EH (cell line): Measurements from ENCODE around the gene AQP1.

Experiments used
- DNase-seq: peaks from one replicate; pipeline ENCODE4 v3.0.0-alpha.2; 2015; ENCODE audit warnings: low read depth

The AQP1 gene

DNA sequence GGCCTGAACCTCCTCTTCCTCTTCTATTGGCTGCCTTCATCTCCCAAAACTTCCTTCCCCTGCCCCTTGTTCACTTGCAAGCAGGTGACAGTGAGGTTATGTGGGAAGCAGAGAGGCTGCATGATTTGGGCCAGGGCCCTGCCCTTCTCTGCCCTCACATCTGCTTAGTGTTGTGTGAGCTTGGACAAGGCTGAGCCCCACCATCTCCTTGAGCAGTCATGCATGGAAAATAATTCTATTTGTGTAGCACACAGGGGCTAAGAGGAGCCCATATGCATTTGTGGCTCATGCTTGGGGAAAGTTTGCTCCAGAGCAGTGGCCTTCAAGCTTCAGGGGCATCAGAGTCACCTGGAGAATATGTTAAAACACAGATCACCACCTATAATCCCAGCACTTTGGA is 26.8 kb upstream of the AQP1 start:
- no peak for DNase-seq

DNA sequence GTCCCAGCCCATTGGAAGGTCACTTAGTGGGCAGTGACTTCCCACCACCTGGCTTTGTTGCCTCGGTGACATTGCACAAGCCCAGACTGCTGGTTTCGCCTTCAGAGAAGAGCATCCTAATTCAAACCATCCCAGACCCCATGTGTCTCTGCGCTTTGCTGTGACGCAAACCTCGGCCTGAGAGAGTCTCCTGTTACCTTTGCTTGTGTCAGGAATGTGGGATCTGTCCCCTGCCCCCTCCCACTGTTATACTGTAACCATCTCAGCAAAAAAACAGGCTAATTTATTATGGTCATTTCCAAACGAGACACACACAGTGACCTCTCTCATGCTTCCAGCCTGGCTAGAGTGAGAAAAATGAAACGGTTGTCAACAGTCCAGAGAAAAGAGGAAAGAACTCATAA is 25.0 kb upstream of the AQP1 start:
- DNase-seq = peak; percentile 44

GRCh38 chr7:30887464-30887872 is 24.2 kb upstream of the AQP1 start:
- DNase-seq = no peak

GRCh38 chr7:30888747-30889146 is 22.9 kb upstream of the AQP1 start:
- DNase-seq = peak; percentile 90

- DNase-seq = no peak
These were observed 21.4 kb upstream of the AQP1 start for GRCh38 chr7:30890226-30890625.

DNA sequence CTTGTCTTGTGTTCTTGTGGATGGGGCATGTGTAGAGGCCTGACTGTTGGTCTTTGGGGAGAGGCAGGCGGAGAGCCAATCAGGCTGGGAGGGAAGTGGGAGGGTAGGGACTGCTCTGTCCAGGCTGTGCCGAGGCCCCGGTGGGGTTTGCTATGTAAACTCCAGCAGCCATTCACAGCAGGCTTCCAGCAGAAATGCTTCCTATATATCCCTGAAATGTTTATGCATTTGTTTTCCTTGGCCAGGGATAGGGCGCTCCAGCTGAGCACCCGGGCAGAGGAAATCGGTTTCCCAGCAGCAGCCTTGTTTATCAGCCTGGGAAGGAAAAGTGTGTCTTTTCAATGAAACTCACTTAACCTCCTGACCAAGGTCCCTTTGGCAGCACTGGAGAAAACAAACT is 18.3 kb upstream of the AQP1 start:
- DNase-seq = no peak

GRCh38 chr7:30894009-30894408 is 17.6 kb upstream of the AQP1 start:
- no peak for DNase-seq

DNA sequence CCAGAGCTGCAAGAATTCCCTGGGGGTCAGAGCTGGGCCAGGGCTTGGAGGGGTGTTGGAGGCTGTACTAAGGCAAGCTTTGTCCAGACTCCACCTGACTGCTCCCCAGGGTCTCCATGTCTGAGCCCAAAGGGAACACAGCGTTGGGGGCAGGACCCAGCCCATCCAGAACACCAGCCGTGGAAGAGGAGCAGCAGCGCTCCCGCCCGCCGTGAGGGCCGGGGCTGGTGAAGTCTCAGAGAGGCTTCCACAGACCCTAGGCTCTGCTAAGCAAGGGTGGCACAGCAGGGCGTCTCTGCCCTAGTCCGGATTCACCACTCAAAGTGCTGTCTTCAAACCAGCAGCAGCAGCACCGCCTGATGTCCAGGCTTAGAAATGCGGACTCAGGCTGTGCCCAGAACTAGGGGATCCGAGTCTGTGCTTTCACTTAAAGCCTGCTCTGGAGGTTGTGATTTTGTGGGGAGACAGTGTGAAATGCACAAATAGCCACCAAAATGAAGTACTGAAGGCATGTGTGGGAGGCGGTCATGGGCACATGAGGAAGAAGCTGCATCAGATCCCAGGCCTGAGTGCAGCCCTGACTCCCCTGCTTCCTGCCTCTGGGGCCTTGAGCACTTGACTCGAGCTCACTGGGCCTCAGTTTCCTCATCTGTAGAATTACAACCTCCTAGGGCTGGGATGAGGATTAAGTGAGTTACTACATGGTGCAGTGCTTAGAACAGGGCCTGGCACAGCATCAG is 16.6 kb upstream of the AQP1 start:
- DNase-seq = peak; percentile 26

GRCh38 chr7:30896036-30896435 is 15.6 kb upstream of the AQP1 start:
- no peak for DNase-seq

DNA sequence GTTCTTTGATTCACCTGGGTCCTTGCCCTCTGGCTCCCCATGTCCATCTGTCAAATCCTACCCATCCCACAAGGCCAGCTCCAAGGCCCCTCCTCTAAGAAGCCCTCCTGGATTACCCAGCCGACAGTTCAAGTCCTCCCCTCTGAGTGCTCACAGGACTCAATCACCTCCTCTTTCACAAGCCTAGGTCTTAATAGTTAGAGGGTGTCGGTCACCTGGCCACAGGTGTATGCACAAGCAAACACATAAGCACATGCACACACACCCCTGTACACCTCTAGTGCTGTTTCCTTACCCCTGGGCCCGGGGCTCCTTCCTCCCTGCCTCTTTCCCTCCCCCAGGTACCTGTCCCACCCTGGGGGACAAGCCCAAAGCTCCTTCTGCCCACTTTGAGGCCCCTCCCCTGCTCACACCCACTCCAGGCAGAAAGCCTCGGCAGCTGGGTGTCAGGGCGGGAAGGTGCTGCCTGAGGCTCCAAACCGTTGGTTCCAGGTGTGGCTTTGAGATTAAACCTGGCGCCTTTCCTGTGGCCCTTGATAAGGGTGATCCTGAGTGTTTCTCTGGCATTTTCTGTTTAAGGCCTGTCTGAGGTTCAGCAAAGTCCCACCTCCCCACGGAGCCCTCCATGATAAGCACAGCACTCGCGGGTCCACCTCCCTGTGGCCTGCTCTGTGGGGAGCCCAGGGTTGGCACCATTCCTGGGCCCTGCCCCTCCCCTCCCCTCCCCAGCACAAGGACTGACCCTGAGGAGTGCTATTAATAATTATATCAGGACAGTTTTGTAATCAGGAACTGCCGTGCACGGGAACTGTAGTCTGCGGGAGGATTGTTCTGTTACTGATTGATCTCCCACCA is 14.6 kb upstream of the AQP1 start:
- DNase-seq = no peak

GRCh38 chr7:30897770-30898169 is 13.9 kb upstream of the AQP1 start:
- DNase-seq = no peak

- no peak for DNase-seq
These were observed 13.2 kb upstream of the AQP1 start for GRCh38 chr7:30898411-30898810.

DNA sequence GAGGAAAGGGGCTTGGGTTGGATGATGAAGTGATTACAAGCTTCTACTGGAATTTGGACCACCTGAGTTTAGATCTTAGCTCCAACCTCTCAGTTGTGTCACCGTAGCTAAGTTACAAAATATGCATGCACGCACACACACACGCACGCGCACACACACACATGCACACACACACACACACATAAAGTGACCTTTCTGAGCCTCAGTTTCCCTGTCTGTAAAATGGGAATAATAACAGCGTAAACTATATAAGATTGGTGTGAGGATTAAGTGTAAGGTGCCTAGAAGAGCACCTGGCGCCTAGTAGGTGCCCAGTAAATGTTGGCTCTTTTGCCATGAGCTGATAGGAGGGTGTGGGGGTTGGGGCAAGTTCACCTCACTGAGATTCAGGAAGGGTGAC is 12.6 kb upstream of the AQP1 start:
- no peak for DNase-seq

- DNase-seq = no peak
These were observed 12.0 kb upstream of the AQP1 start for GRCh38 chr7:30899630-30900029.

- peak; percentile 80 for DNase-seq
These were observed 11.6 kb upstream of the AQP1 start for GRCh38 chr7:30900053-30900452.

- DNase-seq = no peak
These were observed 10.8 kb upstream of the AQP1 start for GRCh38 chr7:30900803-30901362.

GRCh38 chr7:30901856-30902255 is 9.8 kb upstream of the AQP1 start:
- DNase-seq = no peak

GRCh38 chr7:30902466-30902865 is 9.2 kb upstream of the AQP1 start:
- DNase-seq = no peak

GRCh38 chr7:30903146-30903545 is 8.5 kb upstream of the AQP1 start:
- no peak for DNase-seq

- DNase-seq = no peak
These were observed 7.1 kb upstream of the AQP1 start for GRCh38 chr7:30904561-30904960.

- no peak for DNase-seq
These were observed 6.3 kb upstream of the AQP1 start for GRCh38 chr7:30905078-30906012.

DNA sequence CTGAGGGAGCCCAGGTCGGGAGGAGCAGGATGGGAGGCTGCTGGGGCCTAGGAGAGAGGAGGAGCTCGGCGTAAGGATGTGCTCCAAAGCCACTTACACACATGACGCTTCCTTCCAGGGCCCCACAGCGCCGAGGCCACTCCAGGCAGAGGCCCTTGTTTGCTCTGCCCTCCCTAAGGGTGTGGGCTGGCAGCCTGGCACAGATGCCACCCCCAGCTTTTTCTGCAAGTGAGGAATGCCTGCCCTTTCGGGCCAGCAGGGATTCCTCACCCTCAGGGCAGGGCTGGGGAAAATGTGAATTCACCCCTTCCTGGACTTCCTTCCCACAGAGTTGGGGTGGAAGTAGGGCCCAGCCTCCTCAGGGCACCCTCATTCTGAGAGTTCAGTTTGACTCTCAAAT is 5.6 kb upstream of the AQP1 start:
- peak; percentile 33 for DNase-seq
